CD4-positive, alpha-beta memory T cell (primary cell): ENCODE data around the gene SAFB2. TPM values are rescaled to one million over a fixed set of nuclear protein-coding genes. Genes with fewer than 3 reads are reported as not detected.
A peak's percentile ranks its signal among the peaks of the same experiment; 100 is the strongest.

Experiments
- CTCF ChIA-PET: fragments of 350-600 bp; sonication (Branson Sonifier 250); formaldehyde crosslinking; loops from one replicate; lab custom pipeline; 2021; ENCODE audit warnings: inconsistent platforms; ENCODE audit not compliant: partially characterized antibody; lab: Charles Lee
- POLR2A ChIA-PET: fragments of 350-600 bp; sonication (Branson Sonifier 250); formaldehyde crosslinking; loops from one replicate; lab custom pipeline; 2021; ENCODE audit not compliant: partially characterized antibody; lab: Charles Lee
- DNase-seq, 5 donors: peaks; one replicate each; pipeline versions ENCODE4 v3.0.0 to v3.0.0-alpha.2; 2020 to 2022; ENCODE audit warnings: mixed read lengths in 1 of 5
- H3K27ac ChIP-seq: one replicate; pipeline ENCODE4 v1.7.0; 2013; ENCODE audit warnings: low read depth, low read length
- H3K27me3 ChIP-seq: 2 replicates; pipeline ENCODE4 v1.7.0; 2013; ENCODE audit warnings: mild to moderate bottlenecking, low read length, moderate library complexity; ENCODE audit not compliant: insufficient read depth
- H3K36me3 ChIP-seq: 2 replicates; pipeline ENCODE4 v1.7.0; 2013; ENCODE audit warnings: mild to moderate bottlenecking, low read length, moderate library complexity; ENCODE audit not compliant: insufficient read depth
- H3K4me1 ChIP-seq: 2 replicates; pipeline ENCODE4 v1.7.0; 2013; ENCODE audit warnings: mild to moderate bottlenecking, low read length, moderate library complexity; ENCODE audit not compliant: insufficient read depth
- H3K4me3 ChIP-seq, 2 donors: one replicate each; pipeline ENCODE4 v1.7.0; 2013; ENCODE audit warnings: low read length in 2 of 2, mild to moderate bottlenecking in 1 of 2
- H3K9me3 ChIP-seq, 2 donors: one replicate each; pipeline ENCODE4 v1.7.0; 2013; ENCODE audit warnings: low read length in 2 of 2, control low read depth in 1 of 2; ENCODE audit not compliant: control insufficient read depth in 1 of 2
- H3K27ac Mint-ChIP-seq, 7 donors: one replicate each; pipeline ENCODE4 v1.8.0; 2020 to 2021; ENCODE audit warnings: mixed read lengths in 7 of 7, mild to moderate bottlenecking in 6 of 7, inconsistent platforms in 3 of 7, moderate library complexity in 3 of 7
- H3K27me3 Mint-ChIP-seq, 2 donors: one replicate each; pipeline ENCODE4 v1.8.0; 2020 to 2021; ENCODE audit warnings: mixed read lengths in 2 of 2
- H3K36me3 Mint-ChIP-seq, 2 donors: one replicate each; pipeline ENCODE4 v1.8.0; 2020 to 2021; ENCODE audit warnings: mixed read lengths in 2 of 2, inconsistent platforms in 1 of 2, mild to moderate bottlenecking in 1 of 2
- H3K4me1 Mint-ChIP-seq, 4 donors: one replicate each; pipeline ENCODE4 v1.8.0; 2020 to 2021; ENCODE audit warnings: mixed read lengths in 4 of 4, mild to moderate bottlenecking in 1 of 4
- H3K4me3 Mint-ChIP-seq, 8 donors: one replicate each; pipeline ENCODE4 v1.8.0; 2020 to 2021; ENCODE audit warnings: mixed read lengths in 8 of 8, mild to moderate bottlenecking in 7 of 8, moderate library complexity in 6 of 8, inconsistent platforms in 3 of 8
- H3K9me3 Mint-ChIP-seq, 8 donors: one replicate each; pipeline ENCODE4 v1.8.0; 2020 to 2021; ENCODE audit warnings: mixed read lengths in 8 of 8, mild to moderate bottlenecking in 5 of 8, inconsistent platforms in 3 of 8, moderate library complexity in 1 of 8
- intact Hi-C: fragments of 100-400 bp; cut with micrococcal nuclease; formaldehyde crosslinking; loops from one replicate; pipeline ENCODE4 v1.15.1; 2023
- polyA plus RNA-seq, 2 donors: library from polyadenylated mRNA; unstranded; fragments of 300-500 nt; fragmentation: Illumina TruSeq; gene quantifications; one replicate each; pipeline ENCODE4 v1.2.3, GENCODE V29; 2021
- total RNA-seq, 2 experiments: library from RNA; stranded (reverse); gene quantifications; one replicate each; pipeline ENCODE4 v1.2.3, GENCODE V29; 2021

The SAFB2 gene
- total and polyA plus RNA-seq, 4 experiments from 2014 or later, result 16.6 to 263 (median 161) TPM

- no peaks in the 10 kb centered on the region for H3K27me3 Mint-ChIP-seq
- no peak overlapping the region for H3K4me3 Mint-ChIP-seq
- POLR2A ChIA-PET, result no interaction called here
- Histone ChIP-seq H3K36me3 (peaks cover 21% of the 10 kb centered on the region), H3K9me3 (no peaks in the 10 kb centered on the region), H3K4me1 (peaks cover 49% of the 10 kb centered on the region), H3K27me3 (no peaks in the 10 kb centered on the region), H3K27ac (no peak overlapping the region), H3K4me3 (no peak overlapping the region)
- peaks cover 30 to 49% (median 40%) of the 10 kb centered on the region in 4 donors for H3K4me1 Mint-ChIP-seq
- peaks cover 11 to 46% of the 10 kb centered on the region in 2 donors for H3K36me3 Mint-ChIP-seq
- DNase-seq, result no peak
- H3K9me3 Mint-ChIP-seq, result peaks cover 0 to 1% (median 0%) of the 10 kb centered on the region in 8 donors
- CTCF ChIA-PET, result interaction anchor here (0.7 kb wide), 1 partner anchor 53 kb away, joined by 3 read pairs; no protein-coding TSS in a partner anchor
- H3K27ac Mint-ChIP-seq, result peak overlapping the region in 3 of 7 donors; percentile 9 to 25 (median 24)
- intact Hi-C loops, result no loop called here
Observed at GRCh38 chr19:5637971-5638370, 15.4 kb upstream of the SAFB2 start.

GRCh38 chr19:5635427-5635826, 12.9 kb upstream of the SAFB2 start:
- Histone ChIP-seq H3K4me1 (peaks cover 65% of the 10 kb centered on the region), H3K4me3 (no peak overlapping the region), H3K27ac (no peak overlapping the region), H3K9me3 (no peaks in the 10 kb centered on the region), H3K27me3 (no peaks in the 10 kb centered on the region), H3K36me3 (peaks cover 11% of the 10 kb centered on the region)
- ChIA-PET POLR2A (interaction anchor here (1.0 to 1.4 kb wide), 2 partner anchors 13 to 56 kb away, joined by 3 to 8 read pairs; partner anchors contain the start of genes SAFB and SAFB2), CTCF (no interaction called here)
- Mint-ChIP-seq H3K27me3 (no peaks in the 10 kb centered on the region), H3K4me1 (peaks cover 42 to 64% (median 53%) of the 10 kb centered on the region in 4 donors), H3K4me3 (peak overlapping the region in 1 of 8 donors; percentile 11), H3K36me3 (peaks cover 7 to 45% of the 10 kb centered on the region in 2 donors), H3K27ac (peak overlapping the region in 5 of 7 donors; percentile 3 to 71 (median 22)), H3K9me3 (peaks cover 0 to 1% (median 0%) of the 10 kb centered on the region in 8 donors)
- intact Hi-C loops, result no loop called here
- DNase-seq, result no peak

GRCh38 chr19:5632657-5633056, 10.1 kb upstream of the SAFB2 start:
- H3K27ac ChIP-seq, result no peak overlapping the region
- CTCF ChIA-PET, result no interaction called here
- peaks cover 24 to 56% of the 10 kb centered on the region in 2 donors for H3K36me3 Mint-ChIP-seq
- no peak overlapping the region for H3K4me3 ChIP-seq
- POLR2A ChIA-PET, result no interaction called here
- peak overlapping the region in 1 of 8 donors; percentile 66 for H3K4me3 Mint-ChIP-seq
- no peaks in the 10 kb centered on the region for H3K9me3 Mint-ChIP-seq
- no peaks in the 10 kb centered on the region for H3K9me3 ChIP-seq
- H3K4me1 ChIP-seq, result peaks cover 86% of the 10 kb centered on the region
- H3K27me3 Mint-ChIP-seq, result no peaks in the 10 kb centered on the region
- H3K27me3 ChIP-seq, result no peaks in the 10 kb centered on the region
- peaks cover 23% of the 10 kb centered on the region for H3K36me3 ChIP-seq
- intact Hi-C loops, result no loop called here
- peaks cover 52 to 81% (median 68%) of the 10 kb centered on the region in 4 donors for H3K4me1 Mint-ChIP-seq
- H3K27ac Mint-ChIP-seq, result peak overlapping the region in 4 of 7 donors; percentile 1 to 70 (median 46)
- no peak for DNase-seq

- H3K27me3 Mint-ChIP-seq, result no peaks in the 10 kb centered on the region
- Histone ChIP-seq H3K9me3 (no peaks in the 10 kb centered on the region), H3K27me3 (no peaks in the 10 kb centered on the region), H3K4me1 (peaks cover 86% of the 10 kb centered on the region), H3K27ac (no peak overlapping the region), H3K4me3 (no peak overlapping the region), H3K36me3 (peaks cover 26% of the 10 kb centered on the region)
- peak overlapping the region in 4 of 8 donors; percentile 9 to 66 (median 20) for H3K4me3 Mint-ChIP-seq
- intact Hi-C loops, result no loop called here
- peaks cover 52 to 81% (median 68%) of the 10 kb centered on the region in 4 donors for H3K4me1 Mint-ChIP-seq
- H3K27ac Mint-ChIP-seq, result peak overlapping the region in 3 of 7 donors; percentile 1 to 66 (median 36)
- POLR2A ChIA-PET, result no interaction called here
- peaks cover 28 to 56% of the 10 kb centered on the region in 2 donors for H3K36me3 Mint-ChIP-seq
- CTCF ChIA-PET, result no interaction called here
- no peak for DNase-seq
- no peaks in the 10 kb centered on the region for H3K9me3 Mint-ChIP-seq
Observed at GRCh38 chr19:5632241-5632612, 9.7 kb upstream of the SAFB2 start.

DNA sequence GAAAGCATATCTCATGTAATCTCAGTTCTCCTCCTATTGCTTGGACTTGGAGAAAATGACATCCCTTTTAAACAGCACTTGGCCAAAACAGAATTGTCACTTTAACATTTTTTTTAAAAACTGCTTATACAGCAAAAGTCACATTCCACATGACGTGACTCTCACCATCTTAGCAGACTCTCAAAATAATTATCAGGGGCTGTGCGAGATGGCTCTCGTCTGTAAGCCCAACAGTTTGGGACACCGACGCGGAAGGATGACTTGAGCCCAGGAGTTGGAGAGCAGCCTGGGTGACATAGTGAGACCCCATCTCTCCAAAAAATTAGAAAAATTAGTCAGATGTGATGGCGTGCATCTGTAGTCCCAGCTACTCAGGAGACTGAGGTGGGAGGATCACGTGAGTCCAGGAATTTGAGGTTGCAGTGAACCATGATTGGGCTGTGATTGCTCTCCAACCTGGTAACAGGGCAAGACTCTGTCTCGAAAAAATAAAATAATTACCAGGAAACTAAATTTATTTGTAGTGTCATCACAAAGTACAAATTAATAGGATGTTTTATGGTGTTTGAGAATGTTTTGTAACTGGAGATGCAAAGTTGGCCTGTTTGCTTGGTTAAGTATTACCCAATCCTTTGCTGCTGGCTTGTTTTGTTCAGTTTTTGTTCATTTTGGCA, 9.1 kb upstream of the SAFB2 start:
- H3K36me3 ChIP-seq, result peaks cover 30% of the 10 kb centered on the region
- H3K36me3 Mint-ChIP-seq, result peaks cover 29 to 60% of the 10 kb centered on the region in 2 donors
- intact Hi-C loops, result no loop called here

GRCh38 chr19:5628919-5629481, 6.4 kb upstream of the SAFB2 start:
- H3K9me3 Mint-ChIP-seq, result no peaks in the 10 kb centered on the region
- no peaks in the 10 kb centered on the region for H3K27me3 Mint-ChIP-seq
- H3K4me1 Mint-ChIP-seq, result peaks cover 59 to 94% (median 80%) of the 10 kb centered on the region in 4 donors
- Histone ChIP-seq H3K9me3 (no peaks in the 10 kb centered on the region), H3K4me1 (peaks cover 95% of the 10 kb centered on the region), H3K27ac (no peak overlapping the region), H3K36me3 (peaks cover 41% of the 10 kb centered on the region), H3K27me3 (no peaks in the 10 kb centered on the region), H3K4me3 (no peak overlapping the region)
- H3K27ac Mint-ChIP-seq, result peak overlapping the region in 6 of 7 donors; percentile 2 to 56 (median 46)
- peaks cover 46 to 73% of the 10 kb centered on the region in 2 donors for H3K36me3 Mint-ChIP-seq
- CTCF ChIA-PET, result interaction anchor here (1.3 kb wide), 1 partner anchor 12 kb away, joined by 3 read pairs; no protein-coding TSS in a partner anchor
- DNase-seq, result no peak
- intact Hi-C loops, result no loop called here
- peak overlapping the region in 7 of 8 donors; percentile 21 to 72 (median 36) for H3K4me3 Mint-ChIP-seq
- POLR2A ChIA-PET, result no interaction called here

More for the DNA sequence above, 9.1 kb upstream of the SAFB2 start:
- no peaks in the 10 kb centered on the region for H3K9me3 Mint-ChIP-seq
- POLR2A ChIA-PET, result no interaction called here
- H3K4me1 Mint-ChIP-seq, result peaks cover 52 to 86% (median 71%) of the 10 kb centered on the region in 4 donors
- H3K27ac Mint-ChIP-seq, result peak overlapping the region in 4 of 7 donors; percentile 19 to 66 (median 48)
- Histone ChIP-seq H3K9me3 (no peaks in the 10 kb centered on the region), H3K4me1 (peaks cover 90% of the 10 kb centered on the region), H3K27ac (no peak overlapping the region), H3K4me3 (no peak overlapping the region), H3K27me3 (no peaks in the 10 kb centered on the region)
- CTCF ChIA-PET, result no interaction called here
- H3K27me3 Mint-ChIP-seq, result no peaks in the 10 kb centered on the region
- DNase-seq, result no peak
- peak overlapping the region in 5 of 8 donors; percentile 9 to 66 (median 12) for H3K4me3 Mint-ChIP-seq

DNA sequence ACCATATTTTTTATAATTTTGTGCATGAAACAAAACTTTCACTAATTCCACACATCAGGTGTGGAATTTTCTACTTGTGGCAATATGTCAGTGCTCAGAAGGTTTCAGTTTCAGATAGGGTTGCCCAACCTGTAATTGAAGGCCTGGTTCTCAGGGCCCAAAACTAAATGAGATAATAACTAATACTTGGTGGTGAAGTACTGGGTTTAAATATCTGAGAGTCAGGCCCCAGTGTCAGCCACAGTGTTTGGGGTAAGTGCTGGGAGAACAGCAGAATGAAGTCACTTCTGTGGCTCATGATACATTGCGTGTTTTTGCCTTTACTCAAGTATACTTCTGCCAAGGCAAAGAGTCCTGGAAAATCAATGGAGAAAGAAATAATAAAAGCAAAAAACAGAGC, 5.9 kb upstream of the SAFB2 start:
- H3K4me3 ChIP-seq, result no peak overlapping the region
- peak overlapping the region in 4 of 7 donors; percentile 22 to 79 (median 46) for H3K27ac Mint-ChIP-seq
- no peaks in the 10 kb centered on the region for H3K9me3 ChIP-seq
- no peaks in the 10 kb centered on the region for H3K27me3 ChIP-seq
- H3K36me3 Mint-ChIP-seq, result peaks cover 46 to 76% of the 10 kb centered on the region in 2 donors
- H3K4me1 Mint-ChIP-seq, result peaks cover 56 to 92% (median 81%) of the 10 kb centered on the region in 4 donors
- no peak overlapping the region for H3K27ac ChIP-seq
- intact Hi-C loops, result no loop called here
- peak overlapping the region in 4 of 8 donors; percentile 39 to 70 (median 48) for H3K4me3 Mint-ChIP-seq
- H3K27me3 Mint-ChIP-seq, result no peaks in the 10 kb centered on the region
- DNase-seq, result no peak
- no peaks in the 10 kb centered on the region for H3K9me3 Mint-ChIP-seq
- peaks cover 89% of the 10 kb centered on the region for H3K4me1 ChIP-seq
- H3K36me3 ChIP-seq, result peaks cover 41% of the 10 kb centered on the region
- ChIA-PET CTCF (no interaction called here), POLR2A (no interaction called here)
